AG10803 (cell line): Measurements from ENCODE around the gene SLC5A8.
A peak's percentile ranks its signal among the peaks of the same experiment; 100 is the strongest.

Experiments
- DNase-seq: peaks from one replicate; pipeline ENCODE4 v3.0.0; 2010; ENCODE audit warnings: low read depth
- H3K4me3 ChIP-seq: 2 replicates; pipeline ENCODE4 v1.5.1; 2011; ENCODE audit warnings: mild to moderate bottlenecking, low read length, control low read depth
- TF ChIP-seq, protein P1 (sequence below): conservative IDR thresholded peaks from 2 replicates; pipeline ENCODE4 v1.5.1; 2011; ENCODE audit warnings: mild to moderate bottlenecking, low read length, control low read depth, inconsistent platforms

The SLC5A8 gene

DNA sequence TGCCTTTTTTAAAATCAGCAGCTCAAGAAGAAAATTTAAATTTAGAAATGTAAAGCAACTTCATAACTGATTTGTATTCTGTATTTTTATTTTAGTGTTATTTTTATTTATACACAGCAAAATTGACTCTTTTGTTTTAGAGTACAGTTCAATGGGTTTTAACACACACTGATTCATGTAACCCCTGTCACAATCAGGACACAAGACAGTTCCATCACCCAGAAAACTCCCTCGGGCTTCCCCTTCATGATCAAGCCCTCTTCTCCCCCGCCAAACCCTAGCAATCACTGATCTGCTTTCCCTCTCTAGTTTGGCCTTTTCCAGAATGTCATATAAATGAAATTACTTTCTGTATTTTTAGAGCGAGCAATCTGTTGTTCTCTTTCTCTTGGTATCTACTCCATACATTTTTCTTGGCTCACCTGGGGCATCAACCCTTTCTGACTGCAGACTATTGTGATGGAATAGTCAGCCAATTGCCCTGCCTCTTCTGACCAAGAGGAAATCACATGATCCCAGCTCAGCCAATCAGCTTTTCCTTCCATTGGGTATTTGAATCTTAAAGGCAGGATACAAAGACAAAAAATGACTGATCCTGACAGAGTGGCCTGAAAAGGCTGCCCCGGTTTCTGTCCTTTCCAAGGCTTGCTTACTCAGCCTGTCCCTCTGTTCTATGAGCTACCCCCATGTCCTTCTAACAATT, 5.3 kb downstream of the SLC5A8 start:
- no peak for DNase-seq
- no peak overlapping the region for H3K4me3 ChIP-seq
- TF ChIP-seq, protein P1, sequence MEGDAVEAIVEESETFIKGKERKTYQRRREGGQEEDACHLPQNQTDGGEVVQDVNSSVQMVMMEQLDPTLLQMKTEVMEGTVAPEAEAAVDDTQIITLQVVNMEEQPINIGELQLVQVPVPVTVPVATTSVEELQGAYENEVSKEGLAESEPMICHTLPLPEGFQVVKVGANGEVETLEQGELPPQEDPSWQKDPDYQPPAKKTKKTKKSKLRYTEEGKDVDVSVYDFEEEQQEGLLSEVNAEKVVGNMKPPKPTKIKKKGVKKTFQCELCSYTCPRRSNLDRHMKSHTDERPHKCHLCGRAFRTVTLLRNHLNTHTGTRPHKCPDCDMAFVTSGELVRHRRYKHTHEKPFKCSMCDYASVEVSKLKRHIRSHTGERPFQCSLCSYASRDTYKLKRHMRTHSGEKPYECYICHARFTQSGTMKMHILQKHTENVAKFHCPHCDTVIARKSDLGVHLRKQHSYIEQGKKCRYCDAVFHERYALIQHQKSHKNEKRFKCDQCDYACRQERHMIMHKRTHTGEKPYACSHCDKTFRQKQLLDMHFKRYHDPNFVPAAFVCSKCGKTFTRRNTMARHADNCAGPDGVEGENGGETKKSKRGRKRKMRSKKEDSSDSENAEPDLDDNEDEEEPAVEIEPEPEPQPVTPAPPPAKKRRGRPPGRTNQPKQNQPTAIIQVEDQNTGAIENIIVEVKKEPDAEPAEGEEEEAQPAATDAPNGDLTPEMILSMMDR, result no peak

DNA sequence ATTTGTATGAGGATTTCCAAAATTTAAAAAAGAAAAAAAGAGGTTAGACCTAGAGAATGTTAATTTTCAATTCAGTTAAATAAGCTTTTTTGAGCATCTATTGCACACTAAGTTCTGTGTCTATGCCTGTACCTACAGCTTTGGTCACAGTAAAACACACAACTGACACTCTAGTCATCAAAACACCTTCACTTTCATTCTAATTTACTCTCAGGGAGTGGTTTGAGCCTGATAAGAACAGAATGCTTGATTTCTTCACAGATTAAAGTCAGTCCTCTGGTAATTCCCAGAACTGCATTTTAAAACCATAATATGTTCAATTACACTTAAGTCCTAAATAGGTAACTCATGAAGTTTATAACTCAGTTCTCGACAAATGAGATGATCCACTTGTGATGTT, 9.2 kb downstream of the SLC5A8 start:
- no peak for DNase-seq

DNA sequence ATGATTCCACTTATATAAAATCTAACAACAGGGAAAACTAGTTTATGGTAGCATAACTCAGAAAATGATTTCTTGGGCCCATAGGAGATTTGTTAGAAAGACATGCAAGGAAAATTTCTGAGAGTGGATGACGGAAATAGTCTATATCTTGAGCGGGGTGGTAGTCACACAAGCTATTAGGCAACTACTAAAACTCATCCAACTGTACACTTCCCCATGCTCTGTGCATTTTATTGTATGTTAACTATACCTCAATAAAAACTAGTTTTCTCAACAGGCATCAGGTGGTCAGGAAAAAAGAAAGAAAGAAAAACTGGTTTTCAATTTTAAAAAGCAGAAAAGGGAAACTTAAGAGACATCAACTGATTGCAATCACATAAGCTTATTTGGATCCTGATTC, 9.9 kb downstream of the SLC5A8 start:
- DNase-seq, result no peak
- H3K4me3 ChIP-seq, result no peak overlapping the region
- TF ChIP-seq, protein P1, result no peak

More for the DNA sequence above, 9.2 kb downstream of the SLC5A8 start:
- H3K4me3 ChIP-seq, result no peak overlapping the region
- TF ChIP-seq, protein P1, result no peak

GRCh38 chr12:101186291-101186690, 23.7 kb downstream of the SLC5A8 start:
- TF ChIP-seq, protein P1, result no peak
- H3K4me3 ChIP-seq, result no peak overlapping the region
- no peak for DNase-seq

DNA sequence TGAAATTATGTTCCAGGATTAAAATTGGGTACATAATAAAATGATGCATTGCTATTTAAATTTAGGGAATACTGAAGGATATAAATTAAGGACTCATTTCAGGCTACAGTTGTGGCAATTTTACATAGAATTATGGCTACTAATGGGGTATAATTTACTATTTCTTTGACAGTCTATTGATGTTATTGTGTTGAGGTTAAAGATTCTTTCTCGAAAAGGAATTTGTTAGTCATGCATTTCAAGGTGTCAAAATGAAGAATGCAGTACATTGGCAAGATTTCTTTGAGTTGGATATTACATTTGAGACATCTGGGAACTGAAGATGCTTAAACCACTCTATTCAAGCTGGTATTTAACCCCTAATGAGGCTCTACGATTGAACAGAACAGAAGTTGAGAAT, 28.3 kb downstream of the SLC5A8 start:
- TF ChIP-seq, protein P1, result no peak
- H3K4me3 ChIP-seq, result no peak overlapping the region
- peak; percentile 83 for DNase-seq

- no peak overlapping the region for H3K4me3 ChIP-seq
- DNase-seq, result no peak
- TF ChIP-seq, protein P1, result no peak
These were observed 35.5 kb downstream of the SLC5A8 start for GRCh38 chr12:101174541-101174940.

DNA sequence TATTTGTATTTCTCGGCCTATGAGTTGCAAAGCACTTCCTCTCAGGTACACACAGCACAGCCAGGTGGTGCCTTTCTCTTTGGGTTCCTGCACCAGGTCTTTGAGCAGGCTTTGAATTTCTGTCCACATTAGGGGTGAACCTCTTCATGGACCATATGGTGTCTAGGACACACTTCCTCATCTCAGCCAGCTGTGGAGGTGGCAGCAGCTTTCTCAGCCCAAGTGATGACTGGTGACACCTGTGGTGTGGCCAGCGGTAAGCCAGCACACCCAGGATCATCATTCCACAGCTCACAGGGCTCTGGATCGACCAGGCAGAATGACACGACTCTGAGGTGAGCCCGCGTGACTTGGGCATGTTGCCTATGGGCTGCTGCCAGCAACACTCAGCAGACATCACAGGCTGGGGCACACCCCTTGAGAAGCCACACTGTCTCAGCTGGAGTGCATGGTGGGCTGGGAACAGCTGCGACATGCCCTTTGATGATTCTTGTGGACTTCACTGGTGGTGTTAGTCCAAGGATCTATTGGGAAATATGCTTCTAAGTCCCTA, 36.8 kb downstream of the SLC5A8 start:
- DNase-seq, result no peak
- H3K4me3 ChIP-seq, result no peak overlapping the region
- TF ChIP-seq, protein P1, result no peak
